B cell (primary cell): ENCODE measurements around the gene PPP6R2. TPM values are rescaled to one million over a fixed set of nuclear protein-coding genes. Genes with fewer than 3 reads are reported as not detected.
A peak's percentile ranks its signal among the peaks of the same experiment; 100 is the strongest.

Source experiments
- ATAC-seq: fragments of 200-7000 bp; cut with Tn5 transposase; one replicate; pipeline ENCODE4 v1.10.0; 2021; ENCODE audit warnings: low read depth, mild to moderate bottlenecking, moderate number of reproducible peaks, moderate library complexity
- CTCF ChIA-PET: fragments of 350-600 bp; sonication (Branson Sonifier 250); formaldehyde crosslinking; loops from one replicate; lab custom pipeline; 2021; ENCODE audit warnings: antibody characterized with exemption, inconsistent platforms; lab: Charles Lee
- POLR2A ChIA-PET: fragments of 350-600 bp; sonication (Branson Sonifier 250); formaldehyde crosslinking; loops from one replicate; lab custom pipeline; 2021; ENCODE audit warnings: antibody characterized with exemption; lab: Charles Lee
- DNase-seq: peaks from one replicate; pipeline ENCODE4 v3.0.0; 2013
- H2AFZ ChIP-seq: 2 replicates; pipeline ENCODE4 v1.6.1; 2012; ENCODE audit warnings: mild to moderate bottlenecking, low read depth, low read length; ENCODE audit not compliant: insufficient read depth, poor library complexity, severe bottlenecking
- H3K27ac ChIP-seq, 2 donors: 1 replicate in 1 of 2; 2 replicates in 1 of 2; pipeline ENCODE4 v1.5.1; 2012 to 2013; ENCODE audit warnings: low read length in 2 of 2, mild to moderate bottlenecking in 2 of 2, moderate library complexity in 1 of 2
- H3K27me3 ChIP-seq, 4 experiments: fragments of 200-600 bp in 1 of 4; sonication (generic) in 1 of 4; replicated peaks in 1 of 4; 1 replicate in 2 of 4; 2 replicates in 2 of 4; pipeline versions ENCODE4 v1.6.1 to v1.7.0; 2013 to 2016; ENCODE audit warnings: low read length in 3 of 4, mild to moderate bottlenecking in 2 of 4, mixed read lengths in 1 of 4, moderate library complexity in 1 of 4; ENCODE audit not compliant: insufficient read depth in 4 of 4, control insufficient read depth in 3 of 4; ENCODE audit errors: control extremely low read depth in 1 of 4
- H3K36me3 ChIP-seq, 2 experiments: replicated peaks in 1 of 2; 1 replicate in 1 of 2; 2 replicates in 1 of 2; pipeline versions ENCODE4 v1.6.1 to v1.7.1; 2013; ENCODE audit warnings: low read length in 1 of 2; ENCODE audit not compliant: insufficient read depth in 2 of 2, control insufficient read depth in 1 of 2; ENCODE audit errors: control extremely low read depth in 1 of 2, extremely low read depth in 1 of 2
- H3K4me1 ChIP-seq, 2 donors: fragments of 200-600 bp in 1 of 2; sonication (generic) in 1 of 2; 1 replicate in 1 of 2; 2 replicates in 1 of 2; pipeline versions ENCODE4 v1.5.1 to v1.6.1; 2013 to 2017; ENCODE audit warnings: low read length in 2 of 2; ENCODE audit not compliant: control insufficient read depth in 2 of 2, insufficient read depth in 2 of 2
- H3K4me2 ChIP-seq: replicated peaks from 2 replicates; pipeline ENCODE3; 2012; ENCODE audit warnings: mild to moderate bottlenecking, low read depth, low read length; ENCODE audit not compliant: poor library complexity, severe bottlenecking
- H3K4me3 ChIP-seq, 5 experiments: fragments of 200-600 bp in 1 of 5; sonication (generic) in 1 of 5; 1 replicate in 3 of 5; 2 replicates in 2 of 5; pipeline versions ENCODE4 v1.5.1 to v1.7.0; 2011 to 2016; ENCODE audit warnings: low read length in 4 of 5, mild to moderate bottlenecking in 4 of 5, low read depth in 2 of 5, control low read depth in 1 of 5, moderate library complexity in 1 of 5; ENCODE audit not compliant: insufficient read depth in 1 of 5; ENCODE audit errors: control extremely low read depth in 1 of 5, extremely low read depth in 1 of 5
- H3K79me2 ChIP-seq: fragments of 200-600 bp; sonication (generic); one replicate; pipeline ENCODE4 v1.6.0; 2016; ENCODE audit warnings: low read length; ENCODE audit not compliant: control insufficient read depth, insufficient read depth
- H3K9ac ChIP-seq: fragments of 200-600 bp; sonication (generic); 2 replicates; pipeline ENCODE4 v1.6.1; 2017; ENCODE audit warnings: mild to moderate bottlenecking, low read length, moderate library complexity
- H3K9me3 ChIP-seq, 3 donors: one replicate each; pipeline versions ENCODE4 v1.6.1 to v1.7.1; 2013; ENCODE audit warnings: low read length in 2 of 3; ENCODE audit not compliant: control insufficient read depth in 2 of 3, insufficient read depth in 1 of 3; ENCODE audit errors: control extremely low read depth in 1 of 3
- H4K20me1 ChIP-seq: 2 replicates; pipeline ENCODE4 v1.6.0; 2012; ENCODE audit warnings: mild to moderate bottlenecking, low read length; ENCODE audit not compliant: insufficient read depth, control insufficient read depth, poor library complexity, severe bottlenecking
- H3K27ac Mint-ChIP-seq: one replicate; pipeline ENCODE4 v1.8.0; 2021; ENCODE audit warnings: mixed read lengths
- H3K27me3 Mint-ChIP-seq: one replicate; pipeline ENCODE4 v1.8.0; 2021; ENCODE audit warnings: mixed read lengths
- H3K4me1 Mint-ChIP-seq: one replicate; pipeline ENCODE4 v1.8.0; 2021; ENCODE audit warnings: mixed read lengths
- H3K4me3 Mint-ChIP-seq: one replicate; pipeline ENCODE4 v1.8.0; 2021; ENCODE audit warnings: mixed read lengths
- H3K9me3 Mint-ChIP-seq: one replicate; pipeline ENCODE4 v1.8.0; 2022; ENCODE audit warnings: mixed read lengths; ENCODE audit not compliant: insufficient read depth
- EZH2 ChIP-seq: IDR thresholded peaks from 2 replicates; pipeline ENCODE4 v1.6.1; 2012; ENCODE audit warnings: borderline replicate concordance, low read depth, mild to moderate bottlenecking, moderate library complexity, low read length; ENCODE audit not compliant: insufficient read depth, poor library complexity, severe bottlenecking
- WGBS: methylation state at CpG from one replicate; pipeline ENCODE4 v1.1.5; 2013; ENCODE audit warnings: missing lambda C conversion rate; ENCODE audit not compliant: insufficient coverage; 5-methylcytosine and 5-hydroxymethylcytosine counted together
- intact Hi-C: fragments of 100-400 bp; cut with micrococcal nuclease; formaldehyde crosslinking; loops from one replicate; pipeline ENCODE4 v1.10.0; 2022
- polyA plus RNA-seq: library from polyadenylated mRNA; depleted of rRNA; stranded (reverse); fragments of >200 nt; gene quantifications from 2 replicates; pipeline ENCODE4 v1.2.3, GENCODE V29; 2012
- total RNA-seq, 2 donors: library from RNA; stranded (reverse); fragments of 120-200 nt in 1 of 2; gene quantifications; 1 replicate in 1 of 2; 2 replicates in 1 of 2; pipeline versions ENCODE4 v1.2.3 to v1.2.4, GENCODE V29; 2013 to 2022
- TF ChIP-seq, protein P1 (sequence below): fragments of 200-600 bp; IDR thresholded peaks from one replicate; pipeline ENCODE4 v1.8.0; 2022; ENCODE audit warnings: antibody characterized with exemption, mild to moderate bottlenecking

PPP6R2 gene
- total and polyA plus RNA-seq, 2 donors (not counting 1 experiment from before 2014, with no cell fraction given), result 91.4 to 98.7 TPM

GRCh38 chr22:50297510-50298265 lies 45.4 kb upstream of the PPP6R2 start:
- Histone ChIP-seq H2AFZ (no peak overlapping the region), H3K9ac (no peak overlapping the region), H3K4me2 (no peak overlapping the region), H3K4me1 (peaks cover 51 to 56% of the 10 kb centered on the region in 2 donors), H3K4me3 (no peak overlapping the region), H3K36me3 (no peaks in the 10 kb centered on the region), H3K79me2 (no peaks in the 10 kb centered on the region), H3K9me3 (peaks cover 0 to 3% (median 0%) of the 10 kb centered on the region in 3 donors), H3K27me3 (peaks cover 0 to 17% (median 5%) of the 10 kb centered on the region in 4 experiments), H3K27ac (no peak overlapping the region), H4K20me1 (peaks cover 3% of the 10 kb centered on the region)
- ChIA-PET POLR2A (interaction anchor here (0.7 kb wide), 1 partner anchor 27 kb away, joined by 4 read pairs; no protein-coding TSS in a partner anchor), CTCF (interaction anchor here (0.7 to 1.9 kb wide), 4 partner anchors 18 to 45 kb away, joined by 3 to 6 read pairs (median 4); no protein-coding TSS in a partner anchor)
- H3K27ac Mint-ChIP-seq, result no peak overlapping the region
- intact Hi-C loops, result no loop called here
- H3K4me3 Mint-ChIP-seq, result no peak overlapping the region
- peaks cover 48% of the 10 kb centered on the region for H3K4me1 Mint-ChIP-seq
- ATAC-seq, result no peak
- DNase-seq, result no peak
- no peaks in the 10 kb centered on the region for H3K9me3 Mint-ChIP-seq
- TF ChIP-seq EZH2, result no peak
- peaks cover 10% of the 10 kb centered on the region for H3K27me3 Mint-ChIP-seq
- 95% methylated on average over 17 of the region's 20 CpGs for WGBS

DNA sequence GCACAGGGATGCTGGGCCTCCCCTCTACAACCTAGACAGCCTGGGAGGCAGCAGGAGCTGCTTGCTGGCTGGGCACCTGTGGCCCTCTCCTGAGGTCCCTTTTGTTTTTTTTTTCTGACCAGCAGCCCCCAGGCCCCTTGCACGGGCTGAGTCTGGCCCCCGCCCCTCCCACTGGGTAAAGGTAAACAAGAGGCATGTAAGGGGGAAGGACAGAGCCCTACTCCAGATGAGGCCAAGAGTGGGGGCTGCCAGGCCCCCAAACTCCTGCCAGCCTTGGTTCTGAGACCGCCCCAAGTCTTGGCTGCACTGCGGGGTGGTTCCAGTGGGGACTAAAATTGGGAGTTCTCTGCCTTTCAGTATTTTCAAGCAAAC lies 44.9 kb upstream of the PPP6R2 start:
- Histone ChIP-seq H3K9ac (no peak overlapping the region), H3K36me3 (no peaks in the 10 kb centered on the region), H2AFZ (no peak overlapping the region), H3K4me1 (peaks cover 51 to 56% of the 10 kb centered on the region in 2 donors), H3K79me2 (no peaks in the 10 kb centered on the region), H4K20me1 (no peaks in the 10 kb centered on the region), H3K4me3 (no peak overlapping the region), H3K27me3 (peaks cover 0 to 13% (median 3%) of the 10 kb centered on the region in 4 experiments), H3K27ac (no peak overlapping the region), H3K4me2 (no peak overlapping the region), H3K9me3 (peaks cover 0 to 3% (median 0%) of the 10 kb centered on the region in 3 donors)
- WGBS, result 90% methylated on average over 2 of the region's 4 CpGs
- CTCF ChIA-PET, result interaction anchor here (1.0 to 1.9 kb wide), 3 partner anchors 19 to 29 kb away, joined by 3 to 4 read pairs (median 3); no protein-coding TSS in a partner anchor
- no peak overlapping the region for H3K27ac Mint-ChIP-seq
- no peaks in the 10 kb centered on the region for H3K9me3 Mint-ChIP-seq
- no peak for DNase-seq
- H3K4me3 Mint-ChIP-seq, result peak overlapping the region; percentile 47
- H3K27me3 Mint-ChIP-seq, result peaks cover 7% of the 10 kb centered on the region
- POLR2A ChIA-PET, result interaction anchor here (0.7 kb wide), 1 partner anchor 26 kb away, joined by 4 read pairs; no protein-coding TSS in a partner anchor
- peaks cover 50% of the 10 kb centered on the region for H3K4me1 Mint-ChIP-seq
- TF ChIP-seq EZH2, result no peak
- TF ChIP-seq, protein P1, sequence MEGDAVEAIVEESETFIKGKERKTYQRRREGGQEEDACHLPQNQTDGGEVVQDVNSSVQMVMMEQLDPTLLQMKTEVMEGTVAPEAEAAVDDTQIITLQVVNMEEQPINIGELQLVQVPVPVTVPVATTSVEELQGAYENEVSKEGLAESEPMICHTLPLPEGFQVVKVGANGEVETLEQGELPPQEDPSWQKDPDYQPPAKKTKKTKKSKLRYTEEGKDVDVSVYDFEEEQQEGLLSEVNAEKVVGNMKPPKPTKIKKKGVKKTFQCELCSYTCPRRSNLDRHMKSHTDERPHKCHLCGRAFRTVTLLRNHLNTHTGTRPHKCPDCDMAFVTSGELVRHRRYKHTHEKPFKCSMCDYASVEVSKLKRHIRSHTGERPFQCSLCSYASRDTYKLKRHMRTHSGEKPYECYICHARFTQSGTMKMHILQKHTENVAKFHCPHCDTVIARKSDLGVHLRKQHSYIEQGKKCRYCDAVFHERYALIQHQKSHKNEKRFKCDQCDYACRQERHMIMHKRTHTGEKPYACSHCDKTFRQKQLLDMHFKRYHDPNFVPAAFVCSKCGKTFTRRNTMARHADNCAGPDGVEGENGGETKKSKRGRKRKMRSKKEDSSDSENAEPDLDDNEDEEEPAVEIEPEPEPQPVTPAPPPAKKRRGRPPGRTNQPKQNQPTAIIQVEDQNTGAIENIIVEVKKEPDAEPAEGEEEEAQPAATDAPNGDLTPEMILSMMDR, result no peak
- intact Hi-C loops, result no loop called here
- ATAC-seq, result no peak
